A549 (cell line): ENCODE measurements around the gene CARMIL1. TPM values are rescaled to one million over a fixed set of nuclear protein-coding genes. Genes with fewer than 3 reads are reported as not detected.

Experiments used
- ATAC-seq, 2 experiments: fragments of 200-7000 bp in 1 of 2; fragments of >200 bp in 1 of 2; cut with Nextera tagmentation in 1 of 2; cut with Tn5 transposase in 1 of 2; 3 replicates each; pipeline versions ENCODE4 v1.8.0 to v1.9.1; 2018 to 2020; ENCODE audit warnings: mild to moderate bottlenecking in 1 of 2, moderate library complexity in 1 of 2
- CTCF ChIA-PET: fragments of 300-600 bp; sonication (Branson Sonifier 250); formaldehyde crosslinking; extraction: SDS; loops from one replicate; lab custom pipeline; 2021; ENCODE audit warnings: antibody characterized with exemption, inconsistent platforms; lab: Yijun Ruan, JAX
- POLR2A ChIA-PET: fragments of 350-600 bp; formaldehyde crosslinking; extraction: SDS; loops from one replicate; lab custom pipeline; 2021; ENCODE audit warnings: antibody characterized with exemption, inconsistent platforms; lab: Yijun Ruan, JAX
- DNase-seq, 2 experiments: peaks; one replicate each; pipeline versions ENCODE4 v3.0.0 to v3.0.0-alpha.2; 2011 to 2016; ENCODE audit warnings: low read depth in 1 of 2, low spot score in 1 of 2
- FAIRE-seq: peaks from 2 replicates; lab custom pipeline; 2011; peaks lifted over from hg19 to GRCh38; lab: Jason Lieb, UNC
- H3K27ac ChIP-seq, 2 experiments: fragments of >200 bp; sonication (Bioruptor Twin); formaldehyde crosslinking; 3 replicates each; pipeline ENCODE4 v1.5.1; 2016 to 2017
- H3K4me1 ChIP-seq: fragments of >200 bp; sonication (Bioruptor Twin); formaldehyde crosslinking; 3 replicates; pipeline ENCODE4 v1.6.1; 2016
- H3K4me2 ChIP-seq: fragments of >200 bp; sonication (Bioruptor Twin); formaldehyde crosslinking; 3 replicates; pipeline ENCODE4 v1.6.1; 2016
- H3K4me3 ChIP-seq: fragments of >200 bp; sonication (Bioruptor Twin); formaldehyde crosslinking; 3 replicates; pipeline ENCODE4 v1.5.1; 2016
- H3K9me3 ChIP-seq: fragments of >200 bp; sonication (Bioruptor Twin); formaldehyde crosslinking; 3 replicates; pipeline ENCODE4 v1.6.1; 2016
- CTCF ChIP-seq: fragments of >200 bp; sonication (Bioruptor Twin); formaldehyde crosslinking; IDR thresholded peaks from 3 replicates; pipeline ENCODE4 v1.5.1; 2016
- GATA3 ChIP-seq: IDR thresholded peaks from 2 replicates; pipeline ENCODE4 v1.6.1; 2012; ENCODE audit warnings: borderline replicate concordance
- HEYL ChIP-seq: fragments of 250-450 bp; sonication (Bioruptor Pico); IDR thresholded peaks from 2 replicates; pipeline ENCODE4 v1.8.0; 2021; ENCODE audit warnings: mild to moderate bottlenecking, moderate library complexity
- JUN ChIP-seq, 2 experiments: fragments of >200 bp; sonication (Bioruptor Twin); formaldehyde crosslinking; IDR thresholded peaks; 2 replicates in 1 of 2; 3 replicates in 1 of 2; pipeline ENCODE4 v1.6.1; 2016 to 2017
- JUNB ChIP-seq: fragments of >200 bp; sonication (Bioruptor Twin); formaldehyde crosslinking; IDR thresholded peaks from 2 replicates; pipeline ENCODE4 v1.6.1; 2016
- MAFK ChIP-seq: fragments of 450-650 bp; IDR thresholded peaks from 2 replicates; pipeline ENCODE4 v1.6.1; 2014; ENCODE audit not compliant: partially characterized antibody
- MAZ ChIP-seq: fragments of 150-350 bp; IDR thresholded peaks from 2 replicates; pipeline ENCODE4 v1.6.1; 2014; ENCODE audit warnings: antibody characterized with exemption, low read depth, low read length, borderline replicate concordance
- NFE2L2 ChIP-seq: fragments of 150-350 bp; conservative IDR thresholded peaks from 2 replicates; pipeline ENCODE4 v1.6.1; 2014; ENCODE audit warnings: low read length
- NPAS2 ChIP-seq: fragments of 250-450 bp; sonication (Bioruptor Pico); IDR thresholded peaks from 2 replicates; pipeline ENCODE4 v1.8.0; 2022; ENCODE audit warnings: mild to moderate bottlenecking, moderate library complexity, borderline replicate concordance
- NR3C1 ChIP-seq: fragments of >200 bp; sonication (Bioruptor Twin); formaldehyde crosslinking; IDR thresholded peaks from 3 replicates; pipeline ENCODE4 v1.6.1; 2017
- PHF8 ChIP-seq: fragments of 200-600 bp; sonication (generic); IDR thresholded peaks from 2 replicates; pipeline ENCODE4 v1.6.1; 2016; ENCODE audit warnings: low read depth, mild to moderate bottlenecking, antibody characterized with exemption, moderate library complexity, borderline replicate concordance
- POLR2AphosphoS2 ChIP-seq: conservative IDR thresholded peaks from 2 replicates; pipeline ENCODE4 v1.6.1; 2012; ENCODE audit warnings: low read length, improper control_type of control experiment, inconsistent platforms
- RAD21 ChIP-seq, 2 experiments: fragments of >200 bp in 1 of 2; sonication (Bioruptor Twin) in 1 of 2; formaldehyde crosslinking in 1 of 2; IDR thresholded peaks in 1 of 2; conservative IDR thresholded peaks in 1 of 2; 2 replicates in 1 of 2; 3 replicates in 1 of 2; pipeline ENCODE4 v1.6.1; 2012 to 2018; ENCODE audit warnings: inconsistent platforms in 1 of 2
- RARB ChIP-seq: fragments of 250-450 bp; sonication (Bioruptor Pico); IDR thresholded peaks from 2 replicates; pipeline ENCODE4 v1.8.0; 2021; ENCODE audit warnings: mild to moderate bottlenecking, moderate library complexity
- RFX5 ChIP-seq: fragments of 450-650 bp; IDR thresholded peaks from 2 replicates; pipeline ENCODE4 v1.7.1; 2014; ENCODE audit warnings: antibody characterized with exemption, mild to moderate bottlenecking, moderate library complexity
- RNF2 ChIP-seq: fragments of 200-600 bp; sonication (generic); IDR thresholded peaks from 2 replicates; pipeline ENCODE4 v1.6.1; 2016; ENCODE audit warnings: low read depth, mild to moderate bottlenecking, antibody characterized with exemption, moderate library complexity, borderline replicate concordance
- TFCP2L1 ChIP-seq: fragments of 250-450 bp; sonication (Bioruptor Pico); IDR thresholded peaks from 2 replicates; pipeline ENCODE4 v1.5.0; 2021; ENCODE audit warnings: mild to moderate bottlenecking
- TP53 ChIP-seq: fragments of 250-450 bp; sonication (Bioruptor Pico); IDR thresholded peaks from 2 replicates; pipeline ENCODE4 v1.5.0; 2021; ENCODE audit warnings: mild to moderate bottlenecking, moderate library complexity
- WGBS: methylation state at CpG from one replicate; pipeline ENCODE4 v1.1.6; 2017; ENCODE audit errors: missing lambda C conversion rate; 5-methylcytosine and 5-hydroxymethylcytosine counted together
- polyA plus RNA-seq, 4 experiments: library from polyadenylated mRNA; depleted of rRNA in 3 of 4; stranded (reverse); fragments of >200 nt; fragmentation: RNase III in 1 of 4; extraction: RNeasy Plus Mini Kit Qiagen cat#74134 plus additional on column Dnase treatment in 1 of 4; gene quantifications; 2 replicates in 3 of 4; 3 replicates in 1 of 4; pipeline ENCODE4 v1.2.3, GENCODE V29; 2011 to 2017
- TF ChIP-seq, protein P1 (sequence below): fragments of 250-450 bp; sonication (Bioruptor Pico); IDR thresholded peaks from 2 replicates; pipeline ENCODE4 v1.5.0; 2020; ENCODE audit warnings: low read depth, mild to moderate bottlenecking, moderate library complexity

The CARMIL1 gene
- polyA plus RNA-seq, 2 of the 4 experiments (the other 2 are of a cell fraction), result 11.5 to 11.8 TPM

- no peak for DNase-seq
- TF ChIP-seq MAZ (no peak), NR3C1 (no peak), RFX5 (no peak), RAD21 (conservative IDR thresholded peaks at IDR 0.05 in 1 of 2, IDR thresholded peaks at IDR 0.05 in 1 of 2) (no peak)
- Histone ChIP-seq H3K27ac (no peak overlapping the region), H3K4me1 (no peaks in the 10 kb centered on the region), H3K4me3 (no peak overlapping the region), H3K4me2 (no peak overlapping the region), H3K9me3 (no peaks in the 10 kb centered on the region)
- CTCF ChIA-PET, result interaction anchor here (1.6 kb wide), 1 partner anchor 14 kb away, joined by 3 read pairs; no protein-coding TSS in a partner anchor
- no peak for FAIRE-seq
- POLR2A ChIA-PET, result no interaction called here
- WGBS, result 76% methylated on average over 4 of the region's 4 CpGs
- no peak for ATAC-seq
Observed at GRCh38 chr6:25535632-25536225, 256.6 kb downstream of the CARMIL1 start.

GRCh38 chr6:25536781-25537180 is 257.6 kb downstream of the CARMIL1 start:
- Histone ChIP-seq H3K27ac (no peak overlapping the region), H3K9me3 (no peaks in the 10 kb centered on the region), H3K4me3 (no peak overlapping the region)
- DNase-seq, result no peak
- 96% methylated on average over 4 of the region's 4 CpGs for WGBS
- CTCF ChIA-PET, result no interaction called here
- no peak for ATAC-seq
- no peak for TF ChIP-seq NPAS2
- no peak for TF ChIP-seq JUNB
- TF ChIP-seq TFCP2L1, result no peak
- no peak for TF ChIP-seq POLR2AphosphoS2
- no peak for TF ChIP-seq TP53 (CRISPR knock-in tag)
- no peak for TF ChIP-seq JUN (IDR thresholded peaks at IDR 0.05)
- TF ChIP-seq RARB (CRISPR knock-in tag), result no peak
- TF ChIP-seq NFE2L2, result no peak
- TF ChIP-seq RNF2, result no peak
- TF ChIP-seq, protein P1, sequence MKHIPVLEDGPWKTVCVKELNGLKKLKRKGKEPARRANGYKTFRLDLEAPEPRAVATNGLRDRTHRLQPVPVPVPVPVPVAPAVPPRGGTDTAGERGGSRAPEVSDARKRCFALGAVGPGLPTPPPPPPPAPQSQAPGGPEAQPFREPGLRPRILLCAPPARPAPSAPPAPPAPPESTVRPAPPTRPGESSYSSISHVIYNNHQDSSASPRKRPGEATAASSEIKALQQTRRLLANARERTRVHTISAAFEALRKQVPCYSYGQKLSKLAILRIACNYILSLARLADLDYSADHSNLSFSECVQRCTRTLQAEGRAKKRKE (CRISPR knock-in tag), result no peak
- TF ChIP-seq PHF8, result no peak
- no peak for TF ChIP-seq HEYL (CRISPR knock-in tag)
- TF ChIP-seq, all 56 proteins: peak for 0
- no peaks in the 10 kb centered on the region for H3K4me1 ChIP-seq
- no peak for FAIRE-seq
- H3K4me2 ChIP-seq, result no peak overlapping the region
- POLR2A ChIA-PET, result no interaction called here

DNA sequence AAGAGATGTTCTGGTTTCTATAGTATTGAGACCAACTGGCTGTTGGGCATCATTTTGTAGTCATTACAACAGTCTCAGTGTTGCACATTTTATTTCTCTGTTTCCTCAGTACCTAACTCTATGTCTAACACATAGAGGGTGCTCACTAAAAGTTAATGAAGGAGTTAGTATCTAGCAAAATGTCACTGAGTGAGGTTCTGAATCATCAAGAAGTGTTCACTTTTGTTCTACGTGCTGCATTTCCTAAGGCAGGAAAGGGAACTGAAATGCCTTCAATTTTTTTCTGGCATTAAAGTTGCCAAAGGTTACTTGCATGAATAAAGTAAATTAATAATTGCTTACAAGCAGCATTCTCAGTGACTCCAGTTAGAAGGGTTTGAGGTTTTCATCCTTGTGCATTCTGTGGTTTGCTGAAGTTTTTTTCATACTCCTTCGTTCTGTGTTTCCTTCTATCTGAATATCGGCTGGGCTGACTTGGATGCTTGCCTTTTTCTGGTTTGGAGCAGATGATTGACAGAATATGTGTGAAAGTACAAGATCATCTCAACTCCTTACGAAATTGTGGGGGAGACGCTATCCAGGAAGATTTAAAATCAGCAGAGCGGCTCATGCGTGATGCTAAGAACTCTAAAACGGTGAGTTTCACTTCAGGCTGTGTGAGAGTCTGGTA is 258.3 kb downstream of the CARMIL1 start:
- Histone ChIP-seq H3K4me1 (no peaks in the 10 kb centered on the region), H3K27ac (no peak overlapping the region), H3K4me3 (no peak overlapping the region)
- FAIRE-seq, result no peak
- POLR2A ChIA-PET, result no interaction called here
- WGBS, result 91% methylated on average over 8 of the region's 8 CpGs
- TF ChIP-seq GATA3 (no peak), MAFK (no peak), CTCF (no peak)
- TF ChIP-seq, all 56 proteins: peak for 0
- CTCF ChIA-PET, result no interaction called here
- no peaks in the 10 kb centered on the region for H3K9me3 ChIP-seq
- no peak for DNase-seq
- no peak overlapping the region for H3K4me2 ChIP-seq
- ATAC-seq, result no peak
